SHP77 (cell line): ENCODE measurements around the gene CERK.
"Not testable (repeated sequence)": the region's sequence is repeated elsewhere in the genome, so short reads cannot be mapped to it uniquely, and the experiment has no call there.

Experiments used
- DNase-seq, 2 experiments: peaks; one replicate each; lab custom pipeline; 2025; lab: John Stamatoyannopoulos, UW

CERK gene, protein sequence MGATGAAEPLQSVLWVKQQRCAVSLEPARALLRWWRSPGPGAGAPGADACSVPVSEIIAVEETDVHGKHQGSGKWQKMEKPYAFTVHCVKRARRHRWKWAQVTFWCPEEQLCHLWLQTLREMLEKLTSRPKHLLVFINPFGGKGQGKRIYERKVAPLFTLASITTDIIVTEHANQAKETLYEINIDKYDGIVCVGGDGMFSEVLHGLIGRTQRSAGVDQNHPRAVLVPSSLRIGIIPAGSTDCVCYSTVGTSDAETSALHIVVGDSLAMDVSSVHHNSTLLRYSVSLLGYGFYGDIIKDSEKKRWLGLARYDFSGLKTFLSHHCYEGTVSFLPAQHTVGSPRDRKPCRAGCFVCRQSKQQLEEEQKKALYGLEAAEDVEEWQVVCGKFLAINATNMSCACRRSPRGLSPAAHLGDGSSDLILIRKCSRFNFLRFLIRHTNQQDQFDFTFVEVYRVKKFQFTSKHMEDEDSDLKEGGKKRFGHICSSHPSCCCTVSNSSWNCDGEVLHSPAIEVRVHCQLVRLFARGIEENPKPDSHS

GRCh38 chr22:46737976-46738646 lies at the start of gene CERK:
Gene CERK, minus strand, starts transcription at chr22:46738252. Its CDS starts 104 bp downstream, at chr22:46738148.
- DNase-seq: peak; percentile 67 to 72

DNA sequence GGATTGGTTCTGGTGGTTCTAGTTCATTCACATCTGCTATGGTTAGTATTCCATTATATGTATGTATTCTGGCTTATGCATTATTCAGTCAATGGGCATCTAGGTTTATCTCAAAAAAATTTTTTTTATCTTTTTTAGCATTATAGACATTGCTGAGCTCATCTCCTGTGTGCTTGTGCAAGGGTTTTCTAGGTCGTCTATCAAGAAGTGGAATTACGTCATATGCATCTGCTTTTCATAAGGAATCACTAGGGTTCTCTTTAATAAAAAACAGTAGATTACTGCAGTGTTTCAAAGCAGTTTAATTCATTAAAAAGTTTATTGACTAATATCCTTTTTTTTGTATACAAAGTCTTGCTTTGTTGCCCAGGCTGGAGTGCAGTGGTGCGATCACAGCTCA lies 45.7 kb upstream of the CERK start:
- DNase-seq: no peak

DNA sequence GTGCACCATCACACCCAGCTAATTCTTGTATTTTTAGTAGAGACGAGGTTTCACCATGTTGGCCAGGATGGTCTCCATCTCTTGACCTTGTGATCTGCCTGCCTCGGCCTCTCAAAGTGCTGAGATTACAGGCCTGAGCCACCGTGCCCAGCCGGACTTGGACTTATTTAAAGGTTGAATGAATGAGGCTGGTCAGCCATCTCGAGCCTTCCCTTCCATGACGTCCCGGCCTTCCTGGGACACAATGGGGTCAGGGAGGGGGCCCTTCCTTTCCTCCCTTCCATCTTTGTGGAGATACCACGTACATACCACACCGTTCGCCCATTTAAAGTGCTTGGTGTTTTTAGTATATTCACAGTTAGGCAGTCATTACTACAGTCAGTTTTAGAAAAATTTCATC lies 44.1 kb upstream of the CERK start:
- not testable (repeated sequence) for DNase-seq

DNA sequence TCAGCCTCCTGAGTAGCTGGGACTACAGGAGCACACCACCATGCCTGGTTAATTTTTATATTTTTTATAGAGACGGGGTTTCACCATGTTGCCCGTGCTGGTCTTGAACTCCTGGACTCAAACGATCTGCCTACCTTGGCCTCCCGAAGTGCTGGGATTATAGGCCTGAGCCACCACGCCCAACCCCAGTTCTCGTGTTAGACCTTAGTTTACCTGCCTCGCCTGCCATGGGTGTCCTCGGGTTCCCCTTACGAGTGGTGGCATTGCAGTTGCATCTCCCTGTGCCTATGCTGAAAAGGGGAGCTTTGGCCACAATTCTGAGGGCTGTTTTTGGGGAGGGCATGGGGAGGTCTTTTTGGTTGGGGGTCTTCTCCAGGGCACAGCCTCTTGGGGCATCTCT lies 43.2 kb upstream of the CERK start:
- no peak for DNase-seq

GRCh38 chr22:46780453-46780852 lies 42.4 kb upstream of the CERK start:
- DNase-seq: peak in 1 of 2 experiments; percentile 39

DNA sequence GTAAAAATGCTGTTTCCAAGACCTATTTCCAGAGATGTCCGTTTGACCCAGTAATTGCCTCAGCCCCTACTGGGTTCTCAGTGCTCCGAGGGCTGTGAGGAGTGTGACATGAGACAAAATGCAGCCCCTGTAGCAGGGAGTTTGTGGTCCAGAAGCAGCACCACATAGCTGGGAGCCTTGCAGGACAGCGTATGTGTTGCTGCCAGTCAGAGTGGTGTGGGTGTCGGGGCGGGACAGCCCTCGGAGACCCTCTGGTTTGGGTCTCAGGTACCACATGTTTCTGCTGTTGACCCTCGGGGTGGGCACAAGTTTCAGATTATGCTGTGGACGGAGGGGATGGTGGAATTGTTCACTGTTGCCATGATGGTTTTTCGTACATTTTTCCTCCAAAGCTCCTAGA lies 41.6 kb upstream of the CERK start:
- no peak for DNase-seq

GRCh38 chr22:46779023-46779422 lies 41.0 kb upstream of the CERK start:
- no peak for DNase-seq

DNA sequence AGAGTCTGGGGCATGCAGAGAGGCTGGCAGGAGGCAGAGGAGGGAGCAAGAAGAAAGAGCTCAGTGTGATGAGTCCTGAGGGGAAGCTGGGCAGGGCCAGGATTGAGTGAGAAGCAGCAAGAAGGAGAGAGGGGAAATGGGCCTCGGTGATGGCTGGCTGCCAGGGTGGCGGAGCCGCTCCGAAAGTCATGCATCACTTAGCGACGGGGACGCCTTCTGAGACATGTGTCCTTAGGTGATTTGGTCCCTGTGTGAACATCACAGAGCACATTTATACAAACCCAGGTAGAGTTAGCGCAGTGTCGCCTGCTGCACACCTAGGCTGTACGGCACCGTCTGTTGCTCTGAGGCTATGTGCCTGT lies 39.5 kb upstream of the CERK start:
- no peak for DNase-seq

GRCh38 chr22:46776876-46777608 lies 39.0 kb upstream of the CERK start:
- no peak for DNase-seq

- no peak for DNase-seq
Measured at GRCh38 chr22:46775850-46776826, 38.1 kb upstream of the CERK start.

DNA sequence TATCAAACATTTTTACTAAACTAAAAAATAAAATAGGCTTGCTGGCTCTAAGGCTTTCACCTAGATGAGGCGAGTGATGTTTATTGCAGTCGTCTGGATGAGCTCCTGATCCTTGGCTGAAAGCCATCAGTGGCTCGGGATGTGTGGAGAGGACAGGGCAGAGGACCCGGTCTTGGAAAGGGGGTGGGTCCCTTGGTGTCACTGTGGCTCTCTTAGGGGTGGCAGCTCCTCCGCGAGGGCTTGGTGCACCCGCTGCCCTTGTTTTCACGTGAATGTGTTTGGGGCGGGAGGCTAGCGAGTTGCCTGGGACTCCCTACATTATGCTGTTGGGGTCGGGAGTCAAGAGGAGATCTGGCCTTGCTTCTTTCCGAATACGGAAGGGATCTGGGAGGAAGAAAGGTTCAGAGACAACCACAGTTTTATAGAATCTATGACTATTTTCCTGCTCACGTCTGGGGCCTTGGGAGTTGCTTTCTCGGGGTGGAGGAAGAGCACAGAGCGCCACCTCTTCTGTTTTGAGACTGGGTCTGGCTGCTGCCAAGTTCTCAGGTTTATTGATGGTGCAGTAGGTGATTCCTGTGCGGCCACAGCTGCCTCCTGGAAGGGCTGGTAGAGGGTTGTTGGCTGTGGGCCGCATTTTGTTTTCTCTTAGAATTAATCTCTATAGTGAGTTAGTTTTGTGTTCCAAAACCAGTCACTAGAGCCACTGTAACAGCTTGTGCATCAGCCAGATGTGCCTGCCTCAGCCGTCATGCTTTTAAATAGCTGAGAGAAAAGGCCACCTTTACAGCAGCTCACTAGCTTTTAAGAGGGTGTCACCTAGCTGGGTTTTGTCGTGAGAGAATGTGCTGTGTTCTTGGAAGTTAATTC lies 37.2 kb upstream of the CERK start:
- peak in 1 of 2 experiments; percentile 16 for DNase-seq

DNA sequence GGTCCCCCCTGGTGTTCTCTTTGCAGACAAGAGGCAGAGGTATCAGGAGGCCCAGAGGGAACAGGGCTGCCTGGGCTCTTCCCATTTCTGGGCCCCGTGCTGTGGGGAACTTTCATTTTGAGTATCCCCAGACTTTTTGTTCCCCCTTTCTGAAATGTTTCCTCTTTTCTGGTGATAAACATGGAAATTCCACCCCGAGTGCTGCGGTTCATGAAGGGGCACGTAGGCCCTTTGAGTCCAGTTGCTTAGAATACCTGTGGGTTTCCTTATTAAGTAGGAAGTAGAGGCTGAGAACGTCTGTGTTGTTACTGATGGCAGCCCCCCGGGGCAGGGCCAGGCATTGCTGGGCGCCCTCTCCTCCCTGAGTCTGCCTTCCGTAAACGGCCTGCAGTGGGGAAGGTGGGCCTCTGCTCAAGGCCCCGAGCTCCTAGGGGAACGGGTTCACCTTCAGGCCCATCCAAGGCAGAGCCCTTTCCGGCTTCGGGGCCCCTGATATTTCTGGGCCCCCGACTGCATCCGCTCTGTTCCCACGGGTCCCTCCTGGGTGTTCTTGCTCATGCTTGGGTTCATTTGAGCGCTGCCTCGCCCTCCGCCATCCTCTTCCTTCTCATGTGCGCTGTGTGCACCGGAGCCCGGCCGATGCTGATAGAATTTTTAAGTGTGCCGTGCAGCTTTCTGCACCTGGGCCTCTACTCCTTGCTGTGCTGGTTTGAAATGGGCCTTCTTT lies 36.4 kb upstream of the CERK start:
- no peak for DNase-seq

- no peak for DNase-seq
Measured at GRCh38 chr22:46773076-46773475, 35.0 kb upstream of the CERK start.

GRCh38 chr22:46770726-46771125 lies 32.7 kb upstream of the CERK start:
- DNase-seq: no peak

DNA sequence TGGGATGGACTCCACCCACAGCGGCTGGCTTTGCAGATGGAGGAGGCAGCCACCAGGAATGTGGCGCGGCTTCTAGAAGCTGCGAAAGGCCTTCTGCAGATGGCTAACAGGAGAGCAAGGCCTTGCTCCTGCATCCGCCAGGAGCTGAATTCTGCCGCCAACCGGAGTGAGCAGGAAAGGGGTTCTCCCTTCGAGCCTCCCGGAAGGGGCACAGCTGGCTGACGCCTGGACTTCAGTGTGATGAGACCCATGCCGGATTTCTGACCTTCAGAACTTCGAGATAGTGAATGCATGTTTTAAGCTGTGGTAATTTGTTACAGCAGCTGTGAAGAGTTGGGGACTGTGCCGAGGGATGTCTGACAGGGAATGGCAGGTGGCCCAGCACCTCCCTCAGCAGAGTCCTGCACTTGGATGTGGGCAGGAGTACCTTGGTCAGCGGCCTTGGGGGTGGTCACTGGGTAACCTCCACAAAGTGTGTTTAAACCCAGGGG lies 32.1 kb upstream of the CERK start:
- peak in 1 of 2 experiments; percentile 39 for DNase-seq

GRCh38 chr22:46769706-46770105 lies 31.7 kb upstream of the CERK start:
- no peak for DNase-seq

DNA sequence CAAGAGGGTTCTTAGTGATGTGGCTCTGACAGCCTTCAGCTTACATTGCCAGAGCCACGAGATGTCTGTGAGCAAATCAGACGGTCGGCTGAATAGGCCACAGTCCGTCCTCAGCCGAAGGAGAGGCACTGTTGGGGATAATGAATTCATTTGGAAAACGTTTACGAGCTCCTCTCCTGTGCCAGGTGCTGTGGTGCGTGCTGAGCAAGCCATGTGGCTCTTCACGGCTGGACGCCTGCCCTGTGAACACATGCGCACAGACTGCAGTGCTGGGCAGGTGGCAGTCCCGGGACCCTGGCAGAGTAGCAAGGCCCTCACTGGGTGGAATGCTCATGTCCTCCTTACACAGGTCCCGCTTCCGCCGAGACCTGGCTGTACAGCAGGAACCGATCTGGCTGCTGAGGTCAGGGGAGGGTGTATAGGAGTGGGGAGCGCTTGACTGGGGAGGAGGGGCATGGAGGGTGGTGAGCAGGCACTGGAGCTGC lies 31.2 kb upstream of the CERK start:
- peak; percentile 86 to 90 for DNase-seq

DNA sequence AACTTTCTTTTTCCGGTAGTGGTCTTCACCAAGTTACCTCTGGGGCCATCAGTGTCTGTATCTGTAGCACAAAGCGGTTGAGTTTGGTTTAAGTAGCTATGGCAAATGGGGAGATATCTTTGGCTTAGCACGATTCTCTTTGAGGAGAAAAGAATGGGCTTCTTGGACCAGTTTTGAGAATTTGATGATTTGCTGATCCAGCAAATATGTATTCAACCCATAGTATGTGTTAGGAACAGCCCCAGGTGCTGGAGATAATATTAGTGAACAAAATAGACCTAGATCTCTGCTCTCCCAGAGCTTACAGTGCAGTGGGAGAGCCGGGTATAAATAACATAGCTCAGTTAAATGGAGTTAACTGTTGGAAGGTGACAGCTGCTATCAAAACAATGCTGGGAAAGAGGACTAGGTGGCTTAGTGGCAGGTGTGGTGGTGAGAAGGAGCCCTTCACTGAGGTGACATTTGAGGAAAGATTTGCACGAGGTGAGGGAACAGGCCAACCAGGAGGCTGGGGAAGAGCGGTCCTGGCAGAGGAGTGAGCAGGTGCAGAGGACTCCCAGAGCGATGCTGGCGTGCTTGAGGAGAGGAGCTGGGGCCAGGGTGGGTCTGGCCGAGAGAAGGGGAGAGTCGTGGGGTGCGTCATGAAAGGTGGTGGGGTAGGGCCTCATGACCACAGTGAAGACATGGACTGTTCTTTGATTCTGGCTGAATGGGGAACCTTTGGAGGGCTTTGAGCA lies 29.4 kb upstream of the CERK start:
- peak; percentile 53 to 57 for DNase-seq

- DNase-seq: no peak
Measured at GRCh38 chr22:46766611-46767010, 28.6 kb upstream of the CERK start.
